Right lobe of liver (tissue), 4 donors: ENCODE results near the gene APOA5.

ENCODE experiments used
- POLR2A ChIP-seq: fragments of 450-650 bp; IDR thresholded peaks from one replicate; pipeline ENCODE4 v1.6.1; 2017; ENCODE audit warnings: antibody characterized with exemption, mild to moderate bottlenecking
- TF ChIP-seq, protein P1 (sequence below), 4 donors: fragments of 200-600 bp in 3 of 4; fragments of 450-650 bp in 1 of 4; IDR thresholded peaks; one replicate each; pipeline versions ENCODE4 v1.5.1 to v1.8.0; 2016 to 2022; ENCODE audit warnings: antibody characterized with exemption in 4 of 4, mild to moderate bottlenecking in 2 of 4
- donor health status: DM: no; HTN: no; CAD: no.
- donor health status: DM: no; HTN: no; CAD: no.
- donor health status: DM: no; HTN: yes; CAD: no.

DNA sequence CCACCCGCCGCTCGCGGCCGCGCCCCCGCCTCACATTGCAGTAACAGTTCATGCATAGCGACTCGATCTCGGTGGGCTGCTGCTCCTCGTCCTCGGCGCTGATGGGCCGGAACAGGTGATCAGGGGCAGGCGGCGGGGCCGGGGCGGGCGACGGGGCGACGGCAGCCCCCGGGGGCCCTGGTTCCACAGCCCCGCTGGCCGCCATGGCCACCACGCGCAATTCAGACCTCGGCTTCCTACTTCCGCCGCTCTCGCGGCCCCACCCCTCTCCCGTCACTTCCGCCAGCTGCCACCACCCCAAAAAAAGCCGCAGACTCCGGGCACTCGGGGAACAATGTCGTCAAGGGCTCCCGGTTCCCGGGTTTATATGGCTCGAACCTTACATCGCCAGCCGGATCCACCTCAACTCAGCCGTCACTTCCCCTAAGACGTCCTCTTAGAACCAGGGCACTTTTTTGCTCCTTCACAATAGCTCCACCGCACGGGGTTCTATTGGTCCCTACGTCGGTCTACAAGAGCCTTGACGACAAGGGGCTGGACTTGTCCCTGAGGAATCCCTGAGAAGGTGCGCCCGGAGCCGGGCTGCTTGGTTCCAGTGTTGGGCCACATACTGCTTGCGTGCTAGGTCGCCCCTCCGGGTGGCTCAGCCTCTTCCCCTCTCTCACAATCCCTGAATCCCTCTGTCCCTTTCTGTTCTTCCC lies 3.7 kb downstream of the APOA5 start, which contains the start of gene ZPR1:
- TF ChIP-seq, protein P1, sequence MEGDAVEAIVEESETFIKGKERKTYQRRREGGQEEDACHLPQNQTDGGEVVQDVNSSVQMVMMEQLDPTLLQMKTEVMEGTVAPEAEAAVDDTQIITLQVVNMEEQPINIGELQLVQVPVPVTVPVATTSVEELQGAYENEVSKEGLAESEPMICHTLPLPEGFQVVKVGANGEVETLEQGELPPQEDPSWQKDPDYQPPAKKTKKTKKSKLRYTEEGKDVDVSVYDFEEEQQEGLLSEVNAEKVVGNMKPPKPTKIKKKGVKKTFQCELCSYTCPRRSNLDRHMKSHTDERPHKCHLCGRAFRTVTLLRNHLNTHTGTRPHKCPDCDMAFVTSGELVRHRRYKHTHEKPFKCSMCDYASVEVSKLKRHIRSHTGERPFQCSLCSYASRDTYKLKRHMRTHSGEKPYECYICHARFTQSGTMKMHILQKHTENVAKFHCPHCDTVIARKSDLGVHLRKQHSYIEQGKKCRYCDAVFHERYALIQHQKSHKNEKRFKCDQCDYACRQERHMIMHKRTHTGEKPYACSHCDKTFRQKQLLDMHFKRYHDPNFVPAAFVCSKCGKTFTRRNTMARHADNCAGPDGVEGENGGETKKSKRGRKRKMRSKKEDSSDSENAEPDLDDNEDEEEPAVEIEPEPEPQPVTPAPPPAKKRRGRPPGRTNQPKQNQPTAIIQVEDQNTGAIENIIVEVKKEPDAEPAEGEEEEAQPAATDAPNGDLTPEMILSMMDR (IDR thresholded peaks at IDR 0.05), result no peak
- peak; percentile 70 for TF ChIP-seq POLR2A
